Measurements from ENCODE around the gene FNIP2. TPM values are rescaled to one million over a fixed set of nuclear protein-coding genes. Genes with fewer than 3 reads are reported as not detected.
A peak's percentile ranks its signal among the peaks of the same experiment; 100 is the strongest.

FNIP2 gene
- total RNA-seq, 1 donor from 2014 or later = 44.0 TPM

DNA sequence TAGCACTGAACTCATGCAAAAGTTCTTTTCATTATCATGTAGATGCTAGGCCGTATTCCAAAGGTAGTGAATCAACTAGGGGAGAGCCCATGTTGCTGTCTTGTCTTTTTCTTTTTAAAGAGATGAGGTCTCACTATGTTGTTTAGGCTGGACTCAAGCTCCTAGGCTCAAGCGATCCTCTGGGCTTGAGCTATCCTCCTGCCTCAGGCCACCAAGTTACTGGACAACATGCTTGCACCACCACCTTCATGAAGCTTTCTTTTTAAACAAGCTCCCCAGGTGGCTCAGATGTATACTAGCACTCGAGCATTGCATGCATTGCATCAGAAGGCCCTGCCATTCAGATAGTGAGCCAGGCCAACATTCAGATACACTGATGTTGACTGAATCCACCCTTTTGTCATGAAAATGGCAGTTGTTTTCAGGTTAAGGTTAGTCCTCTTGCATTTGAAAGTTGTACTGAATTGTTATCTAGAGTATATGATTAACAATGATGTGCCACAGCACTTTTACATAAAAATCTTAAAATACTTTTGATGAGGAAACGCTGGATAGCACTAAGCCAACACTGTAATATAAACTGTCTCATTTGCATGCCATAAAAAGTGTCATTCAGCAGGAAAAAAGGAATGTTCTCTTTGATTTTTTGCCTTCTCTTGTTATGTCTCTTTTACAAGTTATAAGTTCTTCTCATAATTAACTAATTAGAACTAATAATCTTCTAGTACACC, 76.7 kb downstream of the FNIP2 start:
- intact Hi-C loops (cut with micrococcal nuclease) = no loop called here
- no peak overlapping the region for H3K27ac ChIP-seq (replicated peaks)
- peak overlapping the region; percentile 60 for H3K4me3 ChIP-seq
- TF ChIP-seq, protein P1, sequence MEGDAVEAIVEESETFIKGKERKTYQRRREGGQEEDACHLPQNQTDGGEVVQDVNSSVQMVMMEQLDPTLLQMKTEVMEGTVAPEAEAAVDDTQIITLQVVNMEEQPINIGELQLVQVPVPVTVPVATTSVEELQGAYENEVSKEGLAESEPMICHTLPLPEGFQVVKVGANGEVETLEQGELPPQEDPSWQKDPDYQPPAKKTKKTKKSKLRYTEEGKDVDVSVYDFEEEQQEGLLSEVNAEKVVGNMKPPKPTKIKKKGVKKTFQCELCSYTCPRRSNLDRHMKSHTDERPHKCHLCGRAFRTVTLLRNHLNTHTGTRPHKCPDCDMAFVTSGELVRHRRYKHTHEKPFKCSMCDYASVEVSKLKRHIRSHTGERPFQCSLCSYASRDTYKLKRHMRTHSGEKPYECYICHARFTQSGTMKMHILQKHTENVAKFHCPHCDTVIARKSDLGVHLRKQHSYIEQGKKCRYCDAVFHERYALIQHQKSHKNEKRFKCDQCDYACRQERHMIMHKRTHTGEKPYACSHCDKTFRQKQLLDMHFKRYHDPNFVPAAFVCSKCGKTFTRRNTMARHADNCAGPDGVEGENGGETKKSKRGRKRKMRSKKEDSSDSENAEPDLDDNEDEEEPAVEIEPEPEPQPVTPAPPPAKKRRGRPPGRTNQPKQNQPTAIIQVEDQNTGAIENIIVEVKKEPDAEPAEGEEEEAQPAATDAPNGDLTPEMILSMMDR (IDR thresholded peaks at IDR 0.05; ENCODE audit: borderline replicate concordance) = no peak
- no peaks in the 10 kb centered on the region for H3K9me3 ChIP-seq (replicated peaks)
- H3K36me3 ChIP-seq = peaks cover 59% of the 10 kb centered on the region
- peaks cover 65% of the 10 kb centered on the region for H3K4me1 ChIP-seq
- H3K27me3 ChIP-seq (ENCODE audit: low read depth) = no peaks in the 10 kb centered on the region
- DNase-seq = no peak

DNA sequence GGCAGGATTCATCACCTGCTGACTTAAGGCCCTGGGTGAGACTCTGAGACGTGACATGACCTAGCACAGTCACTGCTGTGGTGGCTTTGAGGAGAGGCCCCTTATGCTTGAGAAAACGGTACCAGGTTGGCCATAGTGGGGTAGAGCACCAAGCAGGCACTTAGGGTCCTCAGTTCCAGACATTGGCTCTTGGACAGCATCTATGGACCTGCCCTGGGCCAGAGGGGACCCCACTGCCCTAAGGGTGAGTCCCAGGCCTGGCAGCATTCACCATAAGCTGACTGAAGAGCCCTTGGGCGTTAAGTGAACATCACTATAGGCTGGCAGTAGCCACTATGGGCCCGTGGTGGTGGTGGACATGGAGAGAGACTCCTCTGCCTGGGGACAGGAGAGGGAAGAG, 78.7 kb downstream of the FNIP2 start:
- Histone ChIP-seq H3K4me1 (peaks cover 78% of the 10 kb centered on the region), H3K4me3 (no peak overlapping the region), H3K27me3 (ENCODE audit: low read depth) (no peaks in the 10 kb centered on the region), H3K9me3 (replicated peaks) (no peaks in the 10 kb centered on the region), H3K27ac (replicated peaks) (no peak overlapping the region), H3K36me3 (peaks cover 73% of the 10 kb centered on the region)
- no peak for DNase-seq
- intact Hi-C loops (cut with micrococcal nuclease) = no loop called here
- TF ChIP-seq, protein P1 (IDR thresholded peaks at IDR 0.05; ENCODE audit: borderline replicate concordance) = no peak

DNA sequence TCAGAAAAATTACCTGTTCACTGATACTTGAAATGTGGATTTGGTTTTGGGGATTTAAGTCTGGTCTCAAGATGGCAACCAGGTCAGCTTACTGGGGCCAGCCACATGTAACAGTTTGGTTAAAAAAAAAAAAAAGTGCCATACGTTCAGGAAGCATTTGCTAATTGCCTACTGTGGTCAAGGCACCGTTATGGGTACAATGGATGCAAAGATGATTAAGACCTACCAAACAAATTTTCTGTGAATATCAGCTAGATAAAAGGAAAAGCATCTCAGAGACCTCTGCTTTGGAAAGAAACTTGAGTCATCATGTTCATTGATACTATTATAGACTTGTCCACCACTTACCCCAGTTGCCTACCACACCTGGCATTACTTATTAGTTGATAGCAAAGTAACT, 80.9 kb downstream of the FNIP2 start:
- DNase-seq = no peak
- peaks cover 75% of the 10 kb centered on the region for H3K36me3 ChIP-seq

DNA sequence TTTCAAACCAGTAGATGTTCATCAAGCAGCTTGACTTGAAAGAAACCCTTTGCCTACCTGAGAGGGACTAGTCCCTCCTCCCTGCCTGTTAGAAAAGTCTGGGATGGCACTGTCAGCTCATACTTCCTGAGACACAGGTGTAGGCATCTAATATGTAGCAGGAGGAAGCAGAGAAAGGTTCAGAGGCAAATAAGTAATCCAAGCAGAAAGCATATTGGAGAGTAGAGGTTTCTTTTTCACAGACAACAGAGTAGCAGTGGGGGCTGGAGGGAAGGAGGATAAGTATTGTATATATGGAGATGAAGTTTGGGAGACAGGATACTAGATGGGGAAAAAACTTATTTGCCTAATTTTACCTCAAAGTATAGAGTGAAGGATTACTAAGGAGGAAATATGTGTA, 81.5 kb downstream of the FNIP2 start:
- Histone ChIP-seq H3K9me3 (replicated peaks) (no peaks in the 10 kb centered on the region), H3K4me1 (peaks cover 85% of the 10 kb centered on the region), H3K27ac (replicated peaks) (peak overlapping the region; percentile 20), H3K27me3 (ENCODE audit: low read depth) (no peaks in the 10 kb centered on the region), H3K36me3 (peaks cover 79% of the 10 kb centered on the region), H3K4me3 (no peak overlapping the region)
- TF ChIP-seq, protein P1 (IDR thresholded peaks at IDR 0.05; ENCODE audit: borderline replicate concordance) = no peak
- intact Hi-C loops (cut with micrococcal nuclease) = loop anchor here (5.0 to 10.0 kb wide), 4 partner anchors 123 to 594 kb away; no protein-coding TSS in a partner anchor
- no peak for DNase-seq

More for the DNA sequence above, 80.9 kb downstream of the FNIP2 start:
- TF ChIP-seq, protein P1 (IDR thresholded peaks at IDR 0.05; ENCODE audit: borderline replicate concordance) = no peak
- H3K4me1 ChIP-seq = peaks cover 89% of the 10 kb centered on the region
- no peaks in the 10 kb centered on the region for H3K27me3 ChIP-seq (ENCODE audit: low read depth)
- H3K9me3 ChIP-seq (replicated peaks) = no peaks in the 10 kb centered on the region
- intact Hi-C loops (cut with micrococcal nuclease) = loop anchor here (5.0 to 10.0 kb wide), 4 partner anchors 122 to 595 kb away; no protein-coding TSS in a partner anchor
- H3K4me3 ChIP-seq = no peak overlapping the region
- H3K27ac ChIP-seq (replicated peaks) = peak overlapping the region; percentile 20

DNA sequence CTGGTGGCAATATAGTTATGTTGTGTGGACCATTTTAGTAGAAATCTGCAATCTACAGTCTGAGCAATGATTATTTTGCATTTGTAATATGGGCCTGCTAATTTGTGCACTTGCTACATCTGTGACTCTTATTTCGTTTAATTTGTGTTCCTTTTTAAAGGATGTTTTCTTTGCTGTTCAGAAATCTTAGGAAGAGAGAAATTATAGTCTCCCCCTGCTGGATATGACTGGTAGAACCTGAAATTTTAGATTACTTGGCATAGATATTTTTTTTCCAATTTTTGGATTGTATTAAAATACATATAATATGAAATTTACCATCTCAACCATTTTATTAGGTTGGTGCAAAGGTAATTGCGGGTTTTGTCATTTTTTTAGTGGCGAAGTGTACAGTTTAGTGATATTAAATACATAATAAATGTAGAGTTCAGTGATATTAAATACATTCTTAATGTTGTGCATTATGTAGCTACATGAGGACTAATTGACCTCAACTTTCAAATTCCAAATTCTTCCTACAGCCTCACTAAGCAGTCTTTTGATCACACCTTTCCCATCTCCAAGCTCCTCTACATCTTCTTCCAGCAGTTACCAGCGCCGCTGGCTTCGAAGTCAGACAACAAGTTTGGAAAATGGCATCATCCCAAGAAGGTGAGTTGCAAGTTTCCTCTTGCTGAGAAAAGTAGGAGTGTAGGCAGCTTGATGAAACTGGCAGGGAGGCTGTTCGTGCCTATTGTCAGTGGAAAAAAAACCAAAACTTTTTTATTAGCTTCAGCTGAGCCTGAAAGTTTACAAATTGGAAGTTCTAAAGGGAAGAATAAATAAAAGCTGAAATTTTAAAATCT, 82.2 kb downstream of the FNIP2 start:
- TF ChIP-seq, protein P1 (IDR thresholded peaks at IDR 0.05; ENCODE audit: borderline replicate concordance) = peak; percentile 77
- intact Hi-C loops (cut with micrococcal nuclease) = loop anchor here (5.0 to 10.0 kb wide), 4 partner anchors 124 to 594 kb away; no protein-coding TSS in a partner anchor
- Histone ChIP-seq H3K36me3 (peaks cover 75% of the 10 kb centered on the region), H3K9me3 (replicated peaks) (no peaks in the 10 kb centered on the region), H3K27ac (replicated peaks) (peak overlapping the region; percentile 20), H3K27me3 (ENCODE audit: low read depth) (no peaks in the 10 kb centered on the region), H3K4me1 (peaks cover 79% of the 10 kb centered on the region), H3K4me3 (no peak overlapping the region)
- DNase-seq = no peak

Measured in left ventricle myocardium inferior (tissue), 1 donor.